SK-N-SH treated with all-trans-retinoic acid at 6 μM for 48 hours (cell line): ENCODE measurements around the gene LRCH1.

ENCODE experiments used
- ATAC-seq: fragments of 200-7000 bp; cut with Tn5 transposase; 3 replicates; pipeline ENCODE4 v1.9.1; 2020; ENCODE audit warnings: mild to moderate bottlenecking, moderate library complexity
- ARNTL ChIP-seq: fragments of 450-650 bp; formaldehyde crosslinking; IDR thresholded peaks from 2 replicates; pipeline ENCODE4 v1.5.0; 2020; ENCODE audit warnings: low read depth, mild to moderate bottlenecking, moderate library complexity, borderline replicate concordance
- BACH2 ChIP-seq: fragments of 250-450 bp; sonication (Bioruptor Pico); IDR thresholded peaks from 2 replicates; pipeline ENCODE4 v1.9.0; 2021; ENCODE audit warnings: mild to moderate bottlenecking, borderline replicate concordance
- CREB5 ChIP-seq: fragments of 250-450 bp; sonication (Bioruptor Pico); IDR thresholded peaks from 2 replicates; pipeline ENCODE4 v1.5.1; 2020; ENCODE audit warnings: low read depth, mild to moderate bottlenecking, moderate library complexity
- CSDC2 ChIP-seq: fragments of 250-450 bp; sonication (Bioruptor Pico); IDR thresholded peaks from 2 replicates; pipeline ENCODE4 v1.5.0; 2020; ENCODE audit warnings: mild to moderate bottlenecking, moderate library complexity
- CSRNP3 ChIP-seq: fragments of 250-450 bp; sonication (Bioruptor Pico); IDR thresholded peaks from 2 replicates; pipeline ENCODE4 v1.5.1; 2021; ENCODE audit warnings: mild to moderate bottlenecking, moderate library complexity
- ESRRG ChIP-seq: fragments of 250-450 bp; sonication (Bioruptor Pico); IDR thresholded peaks from 2 replicates; pipeline ENCODE4 v1.6.1; 2021; ENCODE audit warnings: mild to moderate bottlenecking
- GLIS3 ChIP-seq: fragments of 250-450 bp; sonication (Bioruptor Pico); IDR thresholded peaks from 2 replicates; pipeline ENCODE4 v1.5.0; 2020; ENCODE audit warnings: mild to moderate bottlenecking, moderate library complexity
- ISL1 ChIP-seq: fragments of 250-450 bp; sonication (Bioruptor Pico); IDR thresholded peaks from 2 replicates; pipeline ENCODE4 v2.1.2; 2022; ENCODE audit warnings: mild to moderate bottlenecking, moderate library complexity
- PATZ1 ChIP-seq: fragments of 250-450 bp; sonication (Bioruptor Pico); IDR thresholded peaks from 2 replicates; pipeline ENCODE4 v1.8.0; 2020; ENCODE audit warnings: mild to moderate bottlenecking, moderate library complexity, borderline replicate concordance
- POU6F1 ChIP-seq: fragments of 250-450 bp; sonication (Bioruptor Pico); IDR thresholded peaks from 2 replicates; pipeline ENCODE4 v1.8.0; 2021; ENCODE audit warnings: low read depth, mild to moderate bottlenecking, moderate library complexity, borderline replicate concordance
- PPARA ChIP-seq: fragments of 250-450 bp; sonication (Bioruptor Pico); IDR thresholded peaks from 2 replicates; pipeline ENCODE4 v1.5.0; 2020; ENCODE audit warnings: mild to moderate bottlenecking, borderline replicate concordance
- RARB ChIP-seq: fragments of 250-450 bp; sonication (Bioruptor Pico); IDR thresholded peaks from 2 replicates; pipeline ENCODE4 v1.8.0; 2021; ENCODE audit warnings: mild to moderate bottlenecking, moderate library complexity
- SNAI2 ChIP-seq: fragments of 250-450 bp; sonication (Bioruptor Pico); IDR thresholded peaks from 2 replicates; pipeline ENCODE4 v1.5.0; 2020; ENCODE audit warnings: mild to moderate bottlenecking, moderate library complexity
- TOX ChIP-seq: fragments of 250-450 bp; sonication (Bioruptor Pico); IDR thresholded peaks from 2 replicates; pipeline ENCODE4 v1.8.0; 2021; ENCODE audit warnings: mild to moderate bottlenecking, moderate library complexity, borderline replicate concordance
- TSHZ2 ChIP-seq: fragments of 250-450 bp; sonication (Bioruptor Pico); IDR thresholded peaks from 2 replicates; pipeline ENCODE4 v1.5.0; 2020; ENCODE audit warnings: mild to moderate bottlenecking, moderate library complexity
- ZC3H10 ChIP-seq: fragments of 250-450 bp; sonication (Bioruptor Pico); IDR thresholded peaks from 2 replicates; pipeline ENCODE4 v1.5.1; 2021; ENCODE audit warnings: mild to moderate bottlenecking, moderate library complexity
- ZFP3 ChIP-seq: fragments of 250-450 bp; sonication (Bioruptor Pico); IDR thresholded peaks from 2 replicates; pipeline ENCODE4 v1.5.0; 2020; ENCODE audit warnings: mild to moderate bottlenecking, moderate library complexity
- ZNF565 ChIP-seq: fragments of 450-650 bp; formaldehyde crosslinking; conservative IDR thresholded peaks from 2 replicates; pipeline ENCODE4 v1.5.0; 2020; ENCODE audit warnings: low read depth, mild to moderate bottlenecking, moderate library complexity
- ZNF70 ChIP-seq: fragments of 450-650 bp; formaldehyde crosslinking; IDR thresholded peaks from 2 replicates; pipeline ENCODE4 v1.5.0; 2020; ENCODE audit warnings: mild to moderate bottlenecking, moderate library complexity

LRCH1 gene

GRCh38 chr13:46666727-46667456, 113.9 kb downstream of the LRCH1 start:
- TF ChIP-seq TSHZ2 (CRISPR knock-in tag) (no peak), CSDC2 (no peak), GLIS3 (CRISPR knock-in tag) (no peak), BACH2 (CRISPR knock-in tag) (no peak)
- ATAC-seq: no peak

- TF ChIP-seq CSDC2 (no peak), ZFP3 (no peak), PATZ1 (CRISPR knock-in tag) (no peak), RARB (CRISPR knock-in tag) (no peak), ZNF70 (CRISPR knock-in tag) (no peak), TOX (no peak), ISL1 (CRISPR knock-in tag) (no peak), POU6F1 (no peak)
- peak; percentile 28; the same call in 2 of the 3 replicates for ATAC-seq
Observed at GRCh38 chr13:46667687-46668281, 114.8 kb downstream of the LRCH1 start.

GRCh38 chr13:46668302-46668720, 115.3 kb downstream of the LRCH1 start:
- TF ChIP-seq GLIS3 (CRISPR knock-in tag): no peak
- TF ChIP-seq CSRNP3 (CRISPR knock-in tag): no peak
- no peak for TF ChIP-seq ZNF565 (CRISPR knock-in tag)
- no peak for TF ChIP-seq ZFP3
- no peak for TF ChIP-seq CREB5 (CRISPR knock-in tag)
- TF ChIP-seq TSHZ2 (CRISPR knock-in tag): no peak
- TF ChIP-seq ISL1 (CRISPR knock-in tag): no peak
- no peak for TF ChIP-seq ARNTL (CRISPR knock-in tag)
- TF ChIP-seq ESRRG (CRISPR knock-in tag): no peak
- TF ChIP-seq PPARA (CRISPR knock-in tag): no peak
- TF ChIP-seq TOX: no peak
- no peak for TF ChIP-seq SNAI2 (CRISPR knock-in tag)
- TF ChIP-seq ZC3H10 (CRISPR knock-in tag): no peak
- TF ChIP-seq ZNF70 (CRISPR knock-in tag): no peak
- ATAC-seq: peak; percentile 88
